ENCODE data around the gene GPS1.

DNA sequence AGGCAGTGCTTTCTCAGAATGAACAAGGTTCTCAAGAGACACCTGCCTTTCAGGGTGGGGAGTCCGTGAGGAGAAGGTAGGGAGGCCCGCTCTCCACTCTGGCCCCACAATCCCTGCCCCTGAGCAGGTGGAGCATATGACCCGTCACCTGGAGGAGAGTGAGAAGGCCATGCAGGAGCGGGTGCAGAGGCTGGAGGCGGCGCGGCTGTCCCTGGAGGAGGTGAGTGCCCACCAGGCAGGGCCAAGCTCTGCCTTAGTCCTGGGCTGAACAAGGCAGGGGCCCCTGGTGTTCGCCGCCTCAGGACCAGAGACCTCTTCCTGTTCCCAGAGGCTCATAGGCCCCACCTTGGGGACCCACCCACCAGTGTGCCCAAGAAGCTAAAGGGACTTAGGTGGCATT is 22.7 kb upstream of the GPS1 start:
- TF ChIP-seq GATA3 (IDR thresholded peaks at IDR 0.05; ENCODE audit: low read depth, low read length) (no peak), GATA2 (IDR thresholded peaks at IDR 0.05; ENCODE audit: low read depth, low read length) (no peak)
